Choroid plexus epithelial cell (primary cell): ENCODE results near the gene FES.

Experiments
- DNase-seq: peaks from one replicate; pipeline ENCODE4 v3.0.0-alpha.2; 2010; ENCODE audit warnings: low read depth
- H3K4me3 ChIP-seq: 2 replicates; pipeline ENCODE4 v1.5.1; 2011; ENCODE audit warnings: low read depth, mild to moderate bottlenecking, control low read depth, low read length, moderate library complexity
- CTCF ChIP-seq: conservative IDR thresholded peaks from 2 replicates; pipeline ENCODE4 v1.5.1; 2011; ENCODE audit warnings: low read depth, mild to moderate bottlenecking, control low read depth, inconsistent platforms, low read length, moderate library complexity

The FES gene

GRCh38 chr15:90851940-90852339 is 32.4 kb upstream of the FES start:
- DNase-seq: no peak
- TF ChIP-seq CTCF: no peak
- H3K4me3 ChIP-seq: no peak overlapping the region

GRCh38 chr15:90855139-90855538 is 29.2 kb upstream of the FES start:
- DNase-seq: no peak
- no peak overlapping the region for H3K4me3 ChIP-seq
- TF ChIP-seq CTCF: no peak

DNA sequence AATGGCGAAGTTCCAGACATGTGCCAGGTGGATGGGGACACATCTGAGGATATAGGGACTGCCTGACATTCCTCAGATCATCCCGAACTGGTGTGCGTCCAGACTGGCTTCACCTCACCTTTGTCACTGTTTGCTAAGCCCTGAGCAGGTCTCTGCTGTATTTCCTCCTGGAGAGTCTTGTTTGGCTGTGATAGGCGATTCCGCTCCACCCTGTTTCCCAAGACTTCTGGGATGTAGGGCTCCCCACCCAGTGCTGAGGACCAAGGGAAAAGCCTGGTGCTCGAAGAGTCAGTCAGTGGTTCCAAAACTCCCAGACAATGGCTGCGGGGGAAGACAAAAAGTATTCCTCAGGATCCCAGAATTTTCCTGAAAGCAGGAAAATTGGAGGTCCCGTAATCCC is 27.0 kb upstream of the FES start:
- DNase-seq: no peak
- no peak for TF ChIP-seq CTCF

DNA sequence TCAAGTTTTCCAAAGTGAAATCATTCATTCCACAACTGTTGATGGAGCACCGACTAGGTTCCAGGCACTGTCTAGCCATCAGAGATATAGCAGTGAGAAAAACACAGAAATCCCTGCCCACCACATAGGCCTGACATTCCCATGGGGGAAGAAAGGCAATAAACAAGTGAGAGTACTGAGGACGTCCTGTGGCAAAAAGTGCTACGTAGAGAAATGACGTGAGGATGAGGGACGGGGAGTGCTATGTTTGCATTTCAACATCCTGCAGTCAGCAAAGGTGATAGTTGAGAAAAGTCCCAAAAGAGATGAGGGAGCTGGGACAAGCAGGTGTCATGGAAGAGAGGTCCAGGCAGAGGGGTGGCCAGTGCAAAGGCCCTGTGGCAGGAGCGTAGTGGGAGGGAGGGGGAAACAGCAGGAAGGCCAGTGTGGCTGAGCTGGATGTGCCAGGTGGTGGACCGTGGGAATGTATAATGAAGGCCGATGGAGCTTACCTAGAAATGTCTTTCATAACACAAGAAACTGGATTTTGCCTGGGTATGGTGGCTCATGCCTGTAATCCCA is 26.3 kb upstream of the FES start:
- H3K4me3 ChIP-seq: no peak overlapping the region
- DNase-seq: no peak
- no peak for TF ChIP-seq CTCF

More for the DNA sequence above, 27.0 kb upstream of the FES start:
- H3K4me3 ChIP-seq: no peak overlapping the region

- DNase-seq: no peak
- no peak for TF ChIP-seq CTCF
Observed at GRCh38 chr15:90859234-90860131, 24.8 kb upstream of the FES start.

DNA sequence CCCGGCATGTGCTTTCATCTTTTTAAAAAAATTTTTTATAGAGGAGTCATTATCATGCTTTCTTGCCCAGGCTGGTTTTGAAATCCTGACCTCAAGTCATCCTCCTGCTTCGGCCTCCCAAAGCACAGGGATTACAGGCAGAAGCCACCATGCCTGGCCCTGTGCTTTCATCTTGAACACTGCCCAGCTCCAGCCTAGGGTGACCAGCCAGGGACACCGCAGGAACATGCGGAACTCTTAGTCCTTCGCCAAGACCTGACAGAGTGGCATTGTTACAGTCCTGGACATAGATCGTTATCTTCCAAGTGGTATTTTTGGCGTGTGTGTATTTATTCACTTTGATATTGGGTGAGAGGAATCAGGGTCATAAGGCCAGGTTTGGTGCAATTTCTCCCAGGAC is 23.9 kb upstream of the FES start:
- TF ChIP-seq CTCF: no peak
- no peak overlapping the region for H3K4me3 ChIP-seq
- DNase-seq: no peak

More at GRCh38 chr15:90859234-90860131, 24.8 kb upstream of the FES start:
- no peak overlapping the region for H3K4me3 ChIP-seq
